BLaER1 treated with 17β-estradiol and CSF1 and Interleukin-3, amounts not matched to agents 10 nM and 100 nM (cell line): Measurements from ENCODE around the gene LIN28B.
"Not testable (repeated sequence)": the region's sequence is repeated elsewhere in the genome, so short reads cannot be mapped to it uniquely, and the experiment has no call there.

ENCODE experiments used
- H3K27ac ChIP-seq, 11 experiments: shearing (Covaris generic); formaldehyde crosslinking; 2 replicates each; pipeline ENCODE4 v1.8.1; 2022
- H3K27me3 ChIP-seq, 11 experiments: shearing (Covaris generic); formaldehyde crosslinking; 2 replicates each; pipeline ENCODE4 v1.8.1; 2022
- H3K36me3 ChIP-seq, 11 experiments: shearing (Covaris generic); formaldehyde crosslinking; 2 replicates each; pipeline ENCODE4 v1.8.1; 2022
- H3K4me1 ChIP-seq, 10 experiments: shearing (Covaris generic); formaldehyde crosslinking; 2 replicates each; pipeline ENCODE4 v1.8.1; 2022
- H3K4me2 ChIP-seq, 11 experiments: shearing (Covaris generic); formaldehyde crosslinking; 2 replicates each; pipeline ENCODE4 v1.8.1; 2022
- H3K4me3 ChIP-seq, 10 experiments: shearing (Covaris generic); formaldehyde crosslinking; 2 replicates each; pipeline ENCODE4 v1.8.1; 2022
- H3K9ac ChIP-seq, 11 experiments: shearing (Covaris generic); formaldehyde crosslinking; 2 replicates each; pipeline ENCODE4 v1.8.1; 2022
- H3K9me3 ChIP-seq, 11 experiments: shearing (Covaris generic); formaldehyde crosslinking; replicated peaks in 1 of 11; 2 replicates each; pipeline ENCODE4 v1.8.1; 2022
- H4K20me1 ChIP-seq, 11 experiments: shearing (Covaris generic); formaldehyde crosslinking; 2 replicates each; pipeline ENCODE4 v1.8.1; 2022
- Cebpa-rat ChIP-seq, 11 experiments: shearing (Covaris generic); IDR thresholded peaks; 2 replicates each; pipeline ENCODE4 v1.8.1; 2022

LIN28B gene

DNA sequence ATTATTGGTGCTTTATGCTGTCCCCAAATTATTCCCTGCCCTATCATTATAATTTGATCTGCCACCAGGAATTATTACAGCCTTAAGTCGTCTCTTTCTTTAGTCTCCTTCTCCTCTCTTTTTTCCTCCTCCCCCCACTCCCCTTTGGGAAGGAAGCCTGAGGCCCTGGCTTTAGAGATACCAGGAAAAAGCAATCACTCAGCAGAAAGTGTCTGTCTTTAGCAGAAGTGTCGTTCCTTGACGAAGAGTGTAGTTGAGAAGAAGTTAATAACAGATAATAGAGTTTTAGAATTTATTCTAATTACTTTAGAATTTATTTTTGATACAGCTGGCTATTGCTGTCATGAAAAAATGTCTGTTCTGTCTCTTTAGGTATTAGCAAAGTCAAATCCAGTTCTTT, 16.5 kb downstream of the LIN28B start:
- no peak overlapping the region for H3K4me3 ChIP-seq
- no peaks in the 10 kb centered on the region for H3K9me3 ChIP-seq
- H3K27me3 ChIP-seq: no peaks in the 10 kb centered on the region
- no peak overlapping the region for H3K9ac ChIP-seq
- H3K4me1 ChIP-seq: peaks cover 0 to 7% (median 0%) of the 10 kb centered on the region in 10 experiments; a peak in 1 of 20 replicates
- no peaks in the 10 kb centered on the region for H4K20me1 ChIP-seq
- H3K27ac ChIP-seq: no peak overlapping the region
- TF ChIP-seq Cebpa-rat (IDR thresholded peaks at IDR 0.05): no peak
- no peak overlapping the region for H3K4me2 ChIP-seq
- no peaks in the 10 kb centered on the region for H3K36me3 ChIP-seq

DNA sequence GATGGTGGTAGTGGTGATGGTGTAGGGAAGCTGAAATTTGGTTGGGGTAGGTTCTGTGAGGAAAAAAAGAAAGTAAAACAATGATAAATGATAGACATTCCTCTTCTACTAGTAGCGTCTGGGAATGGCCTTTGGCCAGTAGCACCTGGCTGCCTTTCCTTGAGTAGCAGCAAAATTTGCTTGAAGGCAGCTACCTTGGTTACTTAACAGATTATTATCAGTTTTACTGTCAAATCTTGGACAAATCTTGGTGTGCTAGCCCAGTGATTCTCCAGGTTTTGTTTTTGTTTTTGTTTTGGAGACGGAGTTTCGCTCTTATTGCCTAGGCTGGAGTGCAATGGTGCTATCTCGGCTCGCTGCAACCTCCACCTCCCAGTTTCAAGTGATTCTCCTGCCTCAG, 26.4 kb downstream of the LIN28B start:
- no peaks in the 10 kb centered on the region for H3K27me3 ChIP-seq
- no peak for TF ChIP-seq Cebpa-rat (IDR thresholded peaks at IDR 0.05)
- H3K4me1 ChIP-seq: no peaks in the 10 kb centered on the region

DNA sequence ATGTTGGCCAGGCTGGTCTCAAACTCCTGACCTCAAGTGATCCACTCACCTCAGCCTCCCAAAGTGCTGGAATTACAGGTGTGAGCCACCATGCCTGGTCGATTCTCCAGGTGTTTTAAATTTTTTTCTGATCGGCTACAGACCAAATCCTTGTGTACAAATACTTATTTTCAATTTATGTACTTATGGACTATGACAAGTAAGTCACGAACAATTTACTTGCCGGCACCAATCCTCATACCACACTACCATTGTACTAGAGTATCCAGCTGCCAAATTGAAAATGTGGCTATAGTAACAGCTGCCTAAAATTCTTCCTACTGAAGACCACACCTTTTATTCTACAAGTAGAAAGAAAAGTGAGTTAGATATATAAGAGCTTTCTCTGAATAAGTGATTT, 26.9 kb downstream of the LIN28B start:
- H3K9me3 ChIP-seq: no peaks in the 10 kb centered on the region
- no peak overlapping the region for H3K4me3 ChIP-seq
- TF ChIP-seq Cebpa-rat (IDR thresholded peaks at IDR 0.05): no peak
- no peaks in the 10 kb centered on the region for H3K36me3 ChIP-seq
- no peak overlapping the region for H3K4me2 ChIP-seq
- no peaks in the 10 kb centered on the region for H3K27me3 ChIP-seq
- H4K20me1 ChIP-seq: no peaks in the 10 kb centered on the region
- H3K4me1 ChIP-seq: no peaks in the 10 kb centered on the region
- H3K9ac ChIP-seq: no peak overlapping the region
- H3K27ac ChIP-seq: no peak overlapping the region

More for the DNA sequence above, 26.4 kb downstream of the LIN28B start:
- no peaks in the 10 kb centered on the region for H4K20me1 ChIP-seq
- no peak overlapping the region for H3K9ac ChIP-seq
- H3K27ac ChIP-seq: no peak overlapping the region
- no peaks in the 10 kb centered on the region for H3K9me3 ChIP-seq
- H3K4me3 ChIP-seq: no peak overlapping the region
- no peaks in the 10 kb centered on the region for H3K36me3 ChIP-seq
- no peak overlapping the region for H3K4me2 ChIP-seq

DNA sequence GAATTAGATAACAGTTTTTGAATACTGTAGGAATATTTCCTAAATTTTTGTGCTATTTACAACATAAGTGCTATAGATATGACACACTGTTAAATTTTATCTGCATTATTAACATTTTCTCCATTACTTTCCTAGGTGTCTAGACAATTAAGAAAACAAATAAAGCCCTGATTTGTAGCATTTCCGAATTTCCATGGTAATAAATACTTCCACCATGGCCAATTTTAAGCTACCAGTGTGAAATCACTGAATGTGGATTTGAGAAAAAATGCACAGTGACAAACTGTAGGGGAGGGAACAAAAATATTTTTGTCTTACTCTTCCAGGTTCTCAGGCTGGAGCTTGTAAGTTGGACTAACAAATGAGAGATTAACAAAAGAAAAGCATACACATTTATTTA, 27.9 kb downstream of the LIN28B start:
- no peak overlapping the region for H3K4me2 ChIP-seq
- no peak for TF ChIP-seq Cebpa-rat (IDR thresholded peaks at IDR 0.05)
- no peaks in the 10 kb centered on the region for H3K36me3 ChIP-seq
- H3K4me3 ChIP-seq: no peak overlapping the region
- H3K27me3 ChIP-seq: no peaks in the 10 kb centered on the region
- H3K9ac ChIP-seq: no peak overlapping the region
- H3K27ac ChIP-seq: no peak overlapping the region
- H3K4me1 ChIP-seq: no peaks in the 10 kb centered on the region
- H4K20me1 ChIP-seq: no peaks in the 10 kb centered on the region
- H3K9me3 ChIP-seq: no peaks in the 10 kb centered on the region

DNA sequence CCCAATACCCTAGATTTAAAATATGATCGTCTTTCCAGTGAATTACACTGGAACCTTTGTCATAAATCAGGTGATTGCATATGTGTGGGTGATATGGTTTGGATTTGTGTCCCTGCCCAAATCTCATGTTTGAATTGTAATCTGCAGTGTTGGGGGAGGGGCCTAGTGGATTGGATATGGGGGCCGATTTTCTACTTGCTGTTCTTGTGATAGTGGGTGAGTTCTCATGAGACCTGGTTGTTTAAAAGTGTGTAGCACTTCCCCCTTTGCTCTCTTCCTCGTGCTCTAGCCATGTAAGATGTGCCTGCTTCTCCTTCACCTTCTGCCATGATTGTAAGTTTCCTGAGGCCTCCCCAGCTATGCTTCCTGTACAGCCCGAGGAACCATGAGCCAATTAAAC, 29.0 kb downstream of the LIN28B start:
- H3K4me3 ChIP-seq, H3K27me3 ChIP-seq, H3K4me2 ChIP-seq, H3K9me3 ChIP-seq, H3K27ac ChIP-seq, H3K9ac ChIP-seq, H3K36me3 ChIP-seq, H4K20me1 ChIP-seq, H3K4me1 ChIP-seq: not testable (repeated sequence)

DNA sequence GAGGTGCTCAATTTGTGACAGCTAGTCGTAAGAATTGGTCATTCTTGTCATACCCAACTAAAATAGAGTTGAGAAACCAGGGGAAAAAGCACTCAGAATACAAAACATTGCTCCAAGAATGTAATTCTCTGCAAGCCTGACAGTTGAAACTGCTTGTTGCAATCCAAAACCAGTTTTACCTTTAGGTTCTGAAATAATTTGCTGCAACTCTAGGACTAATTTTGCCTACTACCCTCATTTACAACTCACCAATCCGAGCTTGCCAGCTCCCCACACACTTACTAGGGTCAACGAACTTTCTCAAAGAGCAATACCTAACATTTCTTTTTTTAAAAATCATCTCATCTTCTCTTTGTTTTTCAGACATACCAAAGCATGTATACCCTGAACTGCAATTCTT, 29.7 kb downstream of the LIN28B start:
- Histone ChIP-seq H3K27me3 (no peaks in the 10 kb centered on the region), H3K4me1 (no peaks in the 10 kb centered on the region), H4K20me1 (no peaks in the 10 kb centered on the region), H3K4me2 (no peak overlapping the region), H3K9me3 (peaks cover 0 to 8% (median 7%) of the 10 kb centered on the region in 11 experiments; a peak in 9 of 22 replicates), H3K4me3 (no peak overlapping the region), H3K9ac (no peak overlapping the region), H3K36me3 (no peaks in the 10 kb centered on the region), H3K27ac (no peak overlapping the region)
- no peak for TF ChIP-seq Cebpa-rat (IDR thresholded peaks at IDR 0.05)

DNA sequence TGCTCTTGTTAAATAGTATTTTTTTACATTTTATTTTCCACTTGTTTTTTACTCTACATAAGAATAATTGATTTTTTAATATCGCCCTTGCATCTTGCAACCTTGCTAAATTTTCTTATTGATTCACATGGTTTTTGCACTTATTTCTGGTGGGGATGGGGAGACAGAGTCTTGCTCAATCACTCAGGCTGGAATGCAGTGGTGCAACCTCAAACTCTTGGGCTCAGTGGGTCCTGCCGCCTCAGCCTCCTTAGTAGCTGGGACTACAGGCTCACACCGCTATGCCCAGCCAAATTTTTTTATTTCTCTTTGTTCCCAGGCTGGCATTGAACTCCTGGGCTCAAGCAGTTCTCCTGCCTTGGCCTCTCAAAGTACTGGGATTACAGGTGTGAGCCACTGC, 30.3 kb downstream of the LIN28B start:
- no peaks in the 10 kb centered on the region for H4K20me1 ChIP-seq
- peaks cover 0 to 13% (median 9%) of the 10 kb centered on the region in 11 experiments; a peak in 11 of 22 replicates for H3K9me3 ChIP-seq
- no peak overlapping the region for H3K4me2 ChIP-seq
- H3K4me3 ChIP-seq: no peak overlapping the region
- H3K27ac ChIP-seq: no peak overlapping the region
- no peak overlapping the region for H3K9ac ChIP-seq
- H3K4me1 ChIP-seq: no peaks in the 10 kb centered on the region
- H3K36me3 ChIP-seq: no peaks in the 10 kb centered on the region
- no peaks in the 10 kb centered on the region for H3K27me3 ChIP-seq
- no peak for TF ChIP-seq Cebpa-rat (IDR thresholded peaks at IDR 0.05)

DNA sequence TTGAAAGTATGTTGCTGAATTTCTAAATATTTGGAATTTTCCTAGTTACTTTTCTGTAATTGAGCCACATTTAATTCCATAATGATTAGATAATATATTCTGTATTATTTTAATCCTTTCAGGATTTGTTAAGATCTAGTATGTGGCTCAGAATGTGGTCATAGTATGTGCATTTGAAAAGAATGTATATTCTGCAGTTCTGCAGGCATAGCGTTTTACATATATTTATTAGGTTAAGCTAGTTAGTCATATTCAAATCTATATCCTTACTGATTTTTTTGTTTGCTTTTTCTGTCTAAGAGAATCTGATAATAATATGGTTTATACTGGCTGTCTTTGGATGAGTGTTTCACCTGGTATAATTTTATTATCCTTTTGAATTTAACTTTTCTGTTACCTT, 33.2 kb downstream of the LIN28B start:
- Histone ChIP-seq H3K9me3 (peaks cover 0 to 16% (median 10%) of the 10 kb centered on the region in 11 experiments; a peak in 11 of 22 replicates), H3K4me3 (no peak overlapping the region), H3K27me3 (no peaks in the 10 kb centered on the region), H3K36me3 (no peaks in the 10 kb centered on the region), H3K4me1 (no peaks in the 10 kb centered on the region), H3K4me2 (no peak overlapping the region), H3K27ac (no peak overlapping the region), H3K9ac (no peak overlapping the region), H4K20me1 (no peaks in the 10 kb centered on the region)
- no peak for TF ChIP-seq Cebpa-rat (IDR thresholded peaks at IDR 0.05)

DNA sequence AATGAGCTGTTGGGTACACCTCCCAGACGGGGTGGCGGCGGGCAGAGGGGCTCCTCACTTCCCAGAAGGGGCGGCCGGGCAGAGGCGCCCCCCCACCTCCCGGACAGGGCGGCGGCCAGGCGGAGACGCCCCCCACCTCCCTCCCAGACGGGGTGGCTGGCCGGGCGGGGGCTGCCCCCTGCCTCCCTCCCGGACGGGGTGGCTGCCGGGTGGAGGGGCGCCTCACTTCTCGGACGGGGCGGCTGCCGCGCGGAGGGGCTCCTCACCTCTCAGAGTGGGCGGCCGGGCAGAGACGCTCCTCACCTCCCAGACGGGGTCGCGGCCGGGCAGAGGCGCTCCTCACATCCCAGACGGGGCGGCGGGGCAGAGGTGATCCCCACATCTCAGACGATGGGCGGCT, 34.2 kb downstream of the LIN28B start:
- H3K9me3 ChIP-seq: peaks cover 0 to 16% (median 10%) of the 10 kb centered on the region in 11 experiments; a peak in 11 of 22 replicates

DNA sequence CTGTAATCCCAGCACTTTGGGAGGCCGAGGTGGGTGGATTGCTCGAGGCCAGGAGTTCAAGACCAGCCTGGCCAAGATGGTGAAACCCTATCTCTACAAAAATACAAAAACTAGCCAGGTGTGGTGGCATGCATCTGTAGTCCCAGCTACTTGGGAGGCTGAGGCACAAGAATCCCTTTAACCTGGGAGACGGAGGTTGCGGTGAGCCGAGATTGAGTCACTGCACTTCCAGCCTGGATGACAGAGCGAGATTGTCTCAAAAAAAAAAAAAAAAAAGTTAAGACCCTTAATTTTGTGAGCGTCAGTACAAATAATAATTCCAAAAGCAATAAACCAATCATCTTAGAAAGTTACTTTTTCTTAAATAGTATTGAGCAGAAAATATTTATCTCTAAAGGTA, 36.7 kb downstream of the LIN28B start:
- H3K9ac ChIP-seq, H3K27me3 ChIP-seq, H3K4me3 ChIP-seq, H3K4me2 ChIP-seq, H4K20me1 ChIP-seq, H3K4me1 ChIP-seq, H3K27ac ChIP-seq, H3K36me3 ChIP-seq: not testable (repeated sequence)
- peaks cover 0 to 16% (median 10%) of the 10 kb centered on the region in 11 experiments; a peak in 11 of 22 replicates for H3K9me3 ChIP-seq

More for the DNA sequence above, 34.2 kb downstream of the LIN28B start:
- H3K27ac ChIP-seq, H4K20me1 ChIP-seq, H3K27me3 ChIP-seq, H3K4me3 ChIP-seq, H3K36me3 ChIP-seq, H3K4me1 ChIP-seq, H3K4me2 ChIP-seq, H3K9ac ChIP-seq: not testable (repeated sequence)
